PFSK-1 (cell line): ENCODE results near the gene AK3. TPM values are rescaled to one million over a fixed set of nuclear protein-coding genes. Genes with fewer than 3 reads are reported as not detected.

Source experiments
- FOXP2 ChIP-seq: optimal IDR thresholded peaks from 2 replicates; pipeline ENCODE3; 2011; ENCODE audit warnings: borderline replicate concordance, control low read depth, inconsistent platforms; ENCODE audit not compliant: insufficient read depth; ENCODE audit errors: extremely low read length, extremely low read depth
- POLR2AphosphoS5 ChIP-seq: IDR thresholded peaks from 2 replicates; pipeline ENCODE4 v1.6.1; 2012; ENCODE audit warnings: low read depth, mild to moderate bottlenecking, control low read depth, low read length, moderate library complexity
- REST ChIP-seq, 2 experiments: IDR thresholded peaks; 2 replicates each; pipeline versions ENCODE4 v1.6.1 to v1.8.0; 2011 to 2012; ENCODE audit warnings: low read depth in 2 of 2, low read length in 2 of 2, control low read depth in 1 of 2, inconsistent platforms in 1 of 2, mild to moderate bottlenecking in 1 of 2, moderate library complexity in 1 of 2; ENCODE audit not compliant: insufficient read depth in 1 of 2
- SIN3A ChIP-seq: IDR thresholded peaks from 2 replicates; pipeline ENCODE4 v1.6.1; 2012; ENCODE audit warnings: mild to moderate bottlenecking, low read length, moderate library complexity, borderline replicate concordance; ENCODE audit not compliant: insufficient read depth
- TAF1 ChIP-seq: IDR thresholded peaks from 2 replicates; pipeline ENCODE4 v1.6.1; 2012; ENCODE audit warnings: low read length, control low read depth, borderline replicate concordance; ENCODE audit not compliant: insufficient read depth
- polyA plus RNA-seq: library from polyadenylated mRNA; unstranded; fragments of >200 nt; gene quantifications from one replicate; pipeline ENCODE4 v1.2.1, GENCODE V29; 2012; ENCODE audit warnings: low read depth, missing spikeins; ENCODE audit not compliant: insufficient read length

The AK3 gene
- 19.1 TPM for polyA plus RNA-seq

GRCh38 chr9:4740638-4741364 is at the start of gene AK3:
AK3 (minus strand) TSS chr9:4741202; CDS start chr9:4741087, 115 bp downstream.
- TF ChIP-seq POLR2AphosphoS5 (no peak), FOXP2 (peak; percentile 60)

- TF ChIP-seq FOXP2: no peak
- TF ChIP-seq TAF1: no peak
- TF ChIP-seq POLR2AphosphoS5: no peak
- no peak for TF ChIP-seq SIN3A
- TF ChIP-seq REST (IDR thresholded peaks at IDR 0.05; ENCODE audit: insufficient read depth in 1 of 2, low read depth in 2 of 2, low read length in 2 of 2): no peak
Measured at GRCh38 chr9:4788703-4789102, 47.7 kb upstream of the AK3 start.

- TF ChIP-seq FOXP2 (no peak), TAF1 (no peak), REST (IDR thresholded peaks at IDR 0.05; ENCODE audit: insufficient read depth in 1 of 2, low read depth in 2 of 2, low read length in 2 of 2) (no peak), SIN3A (no peak), POLR2AphosphoS5 (no peak)
Measured at GRCh38 chr9:4787876-4788275, 46.9 kb upstream of the AK3 start.

- TF ChIP-seq SIN3A (no peak), TAF1 (no peak), REST (IDR thresholded peaks at IDR 0.05; ENCODE audit: insufficient read depth in 1 of 2, low read depth in 2 of 2, low read length in 2 of 2) (no peak), POLR2AphosphoS5 (no peak)
Measured at GRCh38 chr9:4786599-4786998, 45.6 kb upstream of the AK3 start.

- no peak for TF ChIP-seq FOXP2
- no peak for TF ChIP-seq TAF1
- TF ChIP-seq POLR2AphosphoS5: no peak
- TF ChIP-seq REST (IDR thresholded peaks at IDR 0.05; ENCODE audit: insufficient read depth in 1 of 2, low read depth in 2 of 2, low read length in 2 of 2): no peak
Measured at GRCh38 chr9:4784403-4784802, 43.4 kb upstream of the AK3 start.
